ENCODE measurements around the gene ANKRD61. TPM values are rescaled to one million over a fixed set of nuclear protein-coding genes. Genes with fewer than 3 reads are reported as not detected.
"Not testable (repeated sequence)": the region's sequence is repeated elsewhere in the genome, so short reads cannot be mapped to it uniquely, and the experiment has no call there.

ANKRD61 gene
- 0.20 to 0.29 TPM in 2 of 3 replicates, not detected in the other for total RNA-seq

DNA sequence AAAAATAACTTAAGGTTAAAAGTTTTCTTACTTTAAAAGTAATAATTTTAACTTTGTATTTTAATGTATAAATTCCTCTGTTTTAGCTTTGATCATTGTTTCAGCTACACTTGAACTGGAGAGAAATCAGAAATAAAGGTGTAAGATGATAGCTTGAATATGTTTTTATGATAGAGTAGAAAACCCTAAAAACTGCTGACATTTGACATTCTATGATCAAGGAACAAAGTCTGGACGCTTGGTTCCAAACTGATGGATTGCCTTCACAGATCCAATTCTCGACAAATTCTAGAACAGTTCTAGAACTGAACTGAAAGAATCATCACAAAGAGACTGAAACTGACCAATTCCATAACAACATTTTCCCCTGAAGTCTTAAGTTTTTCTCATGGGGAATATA lies at the start of gene ANKRD61:
ANKRD61 (plus strand) TSS at position 389 of the 400 bp plus-strand sequence; CDS start at position 389, 0 bp downstream.
- Mint-ChIP-seq H3K4me1 (no peaks in the 10 kb centered on the region), H3K4me3 (no peak within 1 kb of the TSS), H3K9me3 (no peaks in the 10 kb centered on the region), H3K36me3 (peaks cover 47% of the 10 kb centered on the region), H3K27me3 (ENCODE audit: low read depth) (no peaks in the 10 kb centered on the region), H3K27ac (no peak within 1 kb of the TSS)
- DNase-seq (ENCODE audit: low spot score in 2 of 2, unreplicated experiment in 2 of 2), result no peak
- no peak for TF ChIP-seq CTCF (IDR thresholded peaks at IDR 0.05; ENCODE audit: unreplicated experiment)

DNA sequence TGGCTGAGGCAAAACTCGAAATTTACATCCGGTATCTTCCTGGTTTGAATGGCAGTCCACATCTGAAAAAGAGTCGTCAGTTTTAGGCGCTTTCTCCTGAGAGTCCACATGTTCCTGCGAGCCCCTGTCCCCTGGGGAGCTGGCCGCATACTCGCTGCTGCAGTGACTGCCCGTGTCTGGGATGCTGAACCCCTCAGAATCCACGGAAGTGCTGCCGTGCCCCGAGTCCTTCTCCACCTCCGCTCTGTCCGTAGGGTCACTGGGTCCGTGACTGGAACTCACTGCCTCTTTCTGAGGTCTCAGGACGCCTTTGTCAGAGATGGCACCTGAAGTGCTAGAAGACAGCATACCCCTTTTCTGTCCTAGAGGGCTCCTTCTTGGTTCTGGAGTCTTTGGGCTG lies 44.1 kb upstream of the ANKRD61 start:
- H3K4me1 Mint-ChIP-seq; H3K27me3 Mint-ChIP-seq (ENCODE audit: low read depth); H3K27ac Mint-ChIP-seq; H3K4me3 Mint-ChIP-seq; H3K9me3 Mint-ChIP-seq; DNase-seq (ENCODE audit: low spot score in 2 of 2, unreplicated experiment in 2 of 2): not testable (repeated sequence)
- peaks cover 32% of the 10 kb centered on the region for H3K36me3 Mint-ChIP-seq

GRCh38 chr7:5997210-5997808 lies 33.9 kb upstream of the ANKRD61 start:
- Mint-ChIP-seq H3K4me3 (no peak overlapping the region), H3K36me3 (peaks cover 17% of the 10 kb centered on the region), H3K27me3 (ENCODE audit: low read depth) (no peaks in the 10 kb centered on the region), H3K4me1 (peaks cover 19% of the 10 kb centered on the region), H3K9me3 (peaks cover 3% of the 10 kb centered on the region), H3K27ac (peak overlapping the region; percentile 92)
- TF ChIP-seq CTCF (IDR thresholded peaks at IDR 0.05; ENCODE audit: unreplicated experiment), result peak; percentile 34
- no peak for DNase-seq (ENCODE audit: low spot score in 2 of 2, unreplicated experiment in 2 of 2)

DNA sequence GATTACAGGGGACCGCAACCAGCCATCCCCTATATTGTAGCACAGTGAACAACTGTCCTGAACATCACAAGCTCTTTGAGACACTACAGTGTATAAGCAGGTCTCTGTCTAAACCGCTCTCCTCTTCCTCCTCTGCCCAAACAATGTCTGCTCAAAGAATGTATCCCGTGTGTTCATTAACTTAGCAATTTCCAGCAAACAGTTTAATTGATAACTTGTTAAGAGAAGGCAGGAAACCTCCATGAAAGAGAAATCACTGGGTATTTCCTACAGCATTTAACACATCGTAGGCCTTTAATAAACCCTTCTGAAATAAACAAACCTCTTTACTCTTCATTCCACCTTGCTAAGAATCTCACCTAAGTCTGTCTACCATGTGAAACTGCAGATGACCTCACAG lies 23.8 kb upstream of the ANKRD61 start:
- H3K27me3 Mint-ChIP-seq (ENCODE audit: low read depth), result no peaks in the 10 kb centered on the region
- H3K4me1 Mint-ChIP-seq, result peaks cover 12% of the 10 kb centered on the region
- H3K4me3 Mint-ChIP-seq, result peak overlapping the region; percentile 55
- no peak for DNase-seq (ENCODE audit: low spot score in 2 of 2, unreplicated experiment in 2 of 2)
- H3K27ac Mint-ChIP-seq, result peak overlapping the region; percentile 23
- no peak for TF ChIP-seq CTCF (IDR thresholded peaks at IDR 0.05; ENCODE audit: unreplicated experiment)
- H3K9me3 Mint-ChIP-seq, result no peaks in the 10 kb centered on the region
- H3K36me3 Mint-ChIP-seq, result peaks cover 10% of the 10 kb centered on the region

DNA sequence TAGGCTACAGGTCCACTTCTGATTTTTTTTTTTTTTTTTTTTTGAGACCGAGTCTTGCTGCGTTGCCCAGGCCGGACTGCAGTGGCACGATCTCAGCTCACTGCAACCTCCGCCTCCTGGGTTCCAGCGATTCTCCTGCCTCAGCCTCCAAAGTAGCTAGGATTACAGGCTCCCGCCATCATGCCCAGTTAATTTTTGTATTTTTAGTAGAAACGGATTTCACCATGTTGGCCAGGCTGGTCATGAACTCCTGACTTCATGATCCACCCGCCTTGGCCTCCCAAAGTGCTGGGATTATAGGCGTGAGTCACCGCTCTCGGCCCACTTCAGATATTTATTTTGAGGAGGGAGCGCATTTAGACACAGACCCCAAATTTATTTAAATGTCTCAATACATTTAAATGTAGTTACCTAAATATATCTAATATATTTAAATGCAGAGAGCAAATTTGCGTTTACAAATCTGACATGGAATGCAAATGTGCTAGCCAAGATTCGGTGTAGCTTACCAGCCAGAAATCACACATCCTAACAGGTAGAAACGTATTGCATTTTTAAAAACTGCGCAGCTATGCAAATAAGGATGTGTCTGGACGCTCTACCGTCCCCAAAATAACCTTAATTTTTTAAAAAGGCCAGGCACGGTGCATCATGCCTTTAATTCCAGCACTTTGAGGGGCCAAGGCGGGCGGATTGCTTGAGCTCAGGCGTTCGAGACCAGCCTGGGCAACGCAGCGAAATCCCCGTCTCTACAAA lies 23.2 kb upstream of the ANKRD61 start:
- not testable (repeated sequence) for DNase-seq (ENCODE audit: low spot score in 2 of 2, unreplicated experiment in 2 of 2)
- H3K4me3 Mint-ChIP-seq, result peak overlapping the region; percentile 83
- H3K27ac Mint-ChIP-seq, result peak overlapping the region; percentile 98

DNA sequence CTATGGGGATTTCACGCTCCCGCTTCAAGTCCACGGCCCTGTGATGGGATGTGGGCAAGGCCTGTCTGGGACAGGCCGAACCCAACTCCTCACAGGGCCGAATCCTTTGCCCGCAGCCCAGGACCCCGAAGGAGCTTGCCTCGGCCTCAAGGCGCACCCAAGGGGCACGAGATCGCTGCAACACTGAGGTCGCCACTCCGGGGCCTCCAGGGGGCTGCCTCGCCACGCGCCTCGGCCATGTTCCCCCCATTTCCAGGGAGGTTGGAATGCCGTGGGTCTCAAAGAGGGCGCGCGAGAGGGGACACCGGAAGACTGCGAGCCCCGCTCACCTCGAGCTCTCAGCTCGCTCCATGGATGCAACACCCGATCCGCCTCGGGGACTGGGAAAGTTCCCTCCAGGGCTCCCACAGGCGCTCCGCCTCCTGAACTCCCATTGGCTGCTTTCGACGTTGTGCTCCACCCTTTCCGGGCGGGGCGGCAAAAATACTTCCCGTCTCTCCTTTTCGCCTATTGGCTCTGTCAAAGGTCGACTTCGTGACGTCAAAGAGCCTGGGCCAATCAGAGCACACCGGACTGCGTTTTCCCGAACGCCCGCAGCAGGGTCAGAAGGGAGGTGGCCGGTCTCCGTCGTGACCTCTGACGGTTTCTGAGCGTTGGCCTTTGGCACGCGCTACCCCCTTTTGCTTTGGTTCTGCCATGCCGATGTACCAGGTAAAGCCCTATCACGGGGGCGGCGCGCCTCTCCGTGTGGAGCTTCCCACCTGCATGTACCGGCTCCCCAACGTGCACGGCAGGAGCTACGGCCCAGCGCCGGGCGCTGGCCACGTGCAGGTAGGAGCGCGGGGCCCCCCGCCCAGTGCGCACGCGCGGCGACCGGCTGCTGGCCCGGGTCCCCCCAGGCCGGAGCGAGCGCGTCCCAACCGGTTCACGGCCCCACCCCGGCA lies 22.2 kb upstream of the ANKRD61 start, which contains the start of the genes AIMP2 and PMS2:
AIMP2 (plus strand) TSS at position 605 of the 944 bp plus-strand sequence; CDS start at position 697, 92 bp downstream.
PMS2 (minus strand) TSS at position 382 of the 944 bp plus-strand sequence; CDS start at position 352, 30 bp downstream.
- peak; percentile 94 to 98 for DNase-seq (ENCODE audit: low spot score in 2 of 2, unreplicated experiment in 2 of 2)
- Mint-ChIP-seq H3K4me1 (peaks cover 17% of the 10 kb centered on the region), H3K27me3 (ENCODE audit: low read depth) (no peaks in the 10 kb centered on the region), H3K9me3 (no peaks in the 10 kb centered on the region), H3K27ac (peak within 1 kb of the TSS; percentile 98), H3K4me3 (peak within 1 kb of the TSS; percentile 83), H3K36me3 (peaks cover 8% of the 10 kb centered on the region)
- TF ChIP-seq CTCF (IDR thresholded peaks at IDR 0.05; ENCODE audit: unreplicated experiment), result no peak

More for the DNA sequence above, 23.2 kb upstream of the ANKRD61 start:
- Mint-ChIP-seq H3K36me3 (peaks cover 11% of the 10 kb centered on the region), H3K4me1 (peaks cover 17% of the 10 kb centered on the region)
- H3K9me3 Mint-ChIP-seq; H3K27me3 Mint-ChIP-seq (ENCODE audit: low read depth): not testable (repeated sequence)

DNA sequence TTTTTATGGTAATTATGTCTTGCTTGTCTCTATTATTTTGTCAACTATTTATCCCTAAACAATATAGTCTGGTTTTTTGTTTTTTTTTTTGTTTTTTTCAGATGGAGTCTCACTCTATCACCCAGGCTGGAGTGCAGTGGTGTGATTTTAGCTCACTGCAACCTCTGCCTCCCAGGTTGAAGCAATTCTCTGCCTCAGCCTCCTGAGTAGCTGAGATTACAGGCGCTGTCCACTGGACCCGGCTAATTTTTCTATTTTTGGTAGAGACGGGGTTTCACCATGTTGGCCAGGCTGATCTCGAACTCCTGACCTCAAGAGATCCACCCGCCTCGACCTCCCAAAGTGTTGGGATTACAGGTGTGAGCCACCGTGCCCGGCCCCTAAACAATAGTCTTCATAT lies 20.8 kb upstream of the ANKRD61 start:
- H3K9me3 Mint-ChIP-seq; DNase-seq (ENCODE audit: low spot score in 2 of 2, unreplicated experiment in 2 of 2); H3K27me3 Mint-ChIP-seq (ENCODE audit: low read depth): not testable (repeated sequence)
- H3K4me3 Mint-ChIP-seq, result peak overlapping the region; percentile 83
- peak overlapping the region; percentile 85 for H3K27ac Mint-ChIP-seq
- H3K4me1 Mint-ChIP-seq, result peaks cover 17% of the 10 kb centered on the region
- H3K36me3 Mint-ChIP-seq, result peaks cover 11% of the 10 kb centered on the region
